B cell (primary cell): ENCODE measurements around the gene TEX54. TPM values are rescaled to one million over a fixed set of nuclear protein-coding genes. Genes with fewer than 3 reads are reported as not detected.

Source experiments
- ATAC-seq: fragments of 200-7000 bp; cut with Tn5 transposase; one replicate; pipeline ENCODE4 v1.10.0; 2021; ENCODE audit warnings: low read depth, mild to moderate bottlenecking, moderate number of reproducible peaks, moderate library complexity
- CTCF ChIA-PET: fragments of 350-600 bp; sonication (Branson Sonifier 250); formaldehyde crosslinking; loops from one replicate; lab custom pipeline; 2021; ENCODE audit warnings: antibody characterized with exemption, inconsistent platforms; lab: Charles Lee
- POLR2A ChIA-PET: fragments of 350-600 bp; sonication (Branson Sonifier 250); formaldehyde crosslinking; loops from one replicate; lab custom pipeline; 2021; ENCODE audit warnings: antibody characterized with exemption; lab: Charles Lee
- DNase-seq: peaks from one replicate; pipeline ENCODE4 v3.0.0; 2013
- H2AFZ ChIP-seq: 2 replicates; pipeline ENCODE4 v1.6.1; 2012; ENCODE audit warnings: mild to moderate bottlenecking, low read depth, low read length; ENCODE audit not compliant: insufficient read depth, poor library complexity, severe bottlenecking
- H3K27ac ChIP-seq, 2 donors: 1 replicate in 1 of 2; 2 replicates in 1 of 2; pipeline ENCODE4 v1.5.1; 2012 to 2013; ENCODE audit warnings: low read length in 2 of 2, mild to moderate bottlenecking in 2 of 2, moderate library complexity in 1 of 2
- H3K27me3 ChIP-seq, 4 experiments: fragments of 200-600 bp in 1 of 4; sonication (generic) in 1 of 4; replicated peaks in 1 of 4; 1 replicate in 2 of 4; 2 replicates in 2 of 4; pipeline versions ENCODE4 v1.6.1 to v1.7.0; 2013 to 2016; ENCODE audit warnings: low read length in 3 of 4, mild to moderate bottlenecking in 2 of 4, mixed read lengths in 1 of 4, moderate library complexity in 1 of 4; ENCODE audit not compliant: insufficient read depth in 4 of 4, control insufficient read depth in 3 of 4; ENCODE audit errors: control extremely low read depth in 1 of 4
- H3K36me3 ChIP-seq, 2 experiments: replicated peaks in 1 of 2; 1 replicate in 1 of 2; 2 replicates in 1 of 2; pipeline versions ENCODE4 v1.6.1 to v1.7.1; 2013; ENCODE audit warnings: low read length in 1 of 2; ENCODE audit not compliant: insufficient read depth in 2 of 2, control insufficient read depth in 1 of 2; ENCODE audit errors: control extremely low read depth in 1 of 2, extremely low read depth in 1 of 2
- H3K4me1 ChIP-seq, 2 donors: fragments of 200-600 bp in 1 of 2; sonication (generic) in 1 of 2; 1 replicate in 1 of 2; 2 replicates in 1 of 2; pipeline versions ENCODE4 v1.5.1 to v1.6.1; 2013 to 2017; ENCODE audit warnings: low read length in 2 of 2; ENCODE audit not compliant: control insufficient read depth in 2 of 2, insufficient read depth in 2 of 2
- H3K4me2 ChIP-seq: replicated peaks from 2 replicates; pipeline ENCODE3; 2012; ENCODE audit warnings: mild to moderate bottlenecking, low read depth, low read length; ENCODE audit not compliant: poor library complexity, severe bottlenecking
- H3K4me3 ChIP-seq, 5 experiments: fragments of 200-600 bp in 1 of 5; sonication (generic) in 1 of 5; 1 replicate in 3 of 5; 2 replicates in 2 of 5; pipeline versions ENCODE4 v1.5.1 to v1.7.0; 2011 to 2016; ENCODE audit warnings: low read length in 4 of 5, mild to moderate bottlenecking in 4 of 5, low read depth in 2 of 5, control low read depth in 1 of 5, moderate library complexity in 1 of 5; ENCODE audit not compliant: insufficient read depth in 1 of 5; ENCODE audit errors: control extremely low read depth in 1 of 5, extremely low read depth in 1 of 5
- H3K79me2 ChIP-seq: fragments of 200-600 bp; sonication (generic); one replicate; pipeline ENCODE4 v1.6.0; 2016; ENCODE audit warnings: low read length; ENCODE audit not compliant: control insufficient read depth, insufficient read depth
- H3K9ac ChIP-seq: fragments of 200-600 bp; sonication (generic); 2 replicates; pipeline ENCODE4 v1.6.1; 2017; ENCODE audit warnings: mild to moderate bottlenecking, low read length, moderate library complexity
- H3K9me3 ChIP-seq, 3 donors: one replicate each; pipeline versions ENCODE4 v1.6.1 to v1.7.1; 2013; ENCODE audit warnings: low read length in 2 of 3; ENCODE audit not compliant: control insufficient read depth in 2 of 3, insufficient read depth in 1 of 3; ENCODE audit errors: control extremely low read depth in 1 of 3
- H4K20me1 ChIP-seq: 2 replicates; pipeline ENCODE4 v1.6.0; 2012; ENCODE audit warnings: mild to moderate bottlenecking, low read length; ENCODE audit not compliant: insufficient read depth, control insufficient read depth, poor library complexity, severe bottlenecking
- H3K27ac Mint-ChIP-seq: one replicate; pipeline ENCODE4 v1.8.0; 2021; ENCODE audit warnings: mixed read lengths
- H3K27me3 Mint-ChIP-seq: one replicate; pipeline ENCODE4 v1.8.0; 2021; ENCODE audit warnings: mixed read lengths
- H3K4me1 Mint-ChIP-seq: one replicate; pipeline ENCODE4 v1.8.0; 2021; ENCODE audit warnings: mixed read lengths
- H3K4me3 Mint-ChIP-seq: one replicate; pipeline ENCODE4 v1.8.0; 2021; ENCODE audit warnings: mixed read lengths
- H3K9me3 Mint-ChIP-seq: one replicate; pipeline ENCODE4 v1.8.0; 2022; ENCODE audit warnings: mixed read lengths; ENCODE audit not compliant: insufficient read depth
- EZH2 ChIP-seq: IDR thresholded peaks from 2 replicates; pipeline ENCODE4 v1.6.1; 2012; ENCODE audit warnings: borderline replicate concordance, low read depth, mild to moderate bottlenecking, moderate library complexity, low read length; ENCODE audit not compliant: insufficient read depth, poor library complexity, severe bottlenecking
- WGBS: methylation state at CpG from one replicate; pipeline ENCODE4 v1.1.5; 2013; ENCODE audit warnings: missing lambda C conversion rate; ENCODE audit not compliant: insufficient coverage; 5-methylcytosine and 5-hydroxymethylcytosine counted together
- intact Hi-C: fragments of 100-400 bp; cut with micrococcal nuclease; formaldehyde crosslinking; loops from one replicate; pipeline ENCODE4 v1.10.0; 2022
- polyA plus RNA-seq: library from polyadenylated mRNA; depleted of rRNA; stranded (reverse); fragments of >200 nt; gene quantifications from 2 replicates; pipeline ENCODE4 v1.2.3, GENCODE V29; 2012
- total RNA-seq, 2 donors: library from RNA; stranded (reverse); fragments of 120-200 nt in 1 of 2; gene quantifications; 1 replicate in 1 of 2; 2 replicates in 1 of 2; pipeline versions ENCODE4 v1.2.3 to v1.2.4, GENCODE V29; 2013 to 2022
- TF ChIP-seq, protein P1 (sequence below): fragments of 200-600 bp; IDR thresholded peaks from one replicate; pipeline ENCODE4 v1.8.0; 2022; ENCODE audit warnings: antibody characterized with exemption, mild to moderate bottlenecking

TEX54 gene
- total and polyA plus RNA-seq, 2 donors (not counting 1 experiment from before 2014, with no cell fraction given), result 1.1 TPM; not detected in 1

DNA sequence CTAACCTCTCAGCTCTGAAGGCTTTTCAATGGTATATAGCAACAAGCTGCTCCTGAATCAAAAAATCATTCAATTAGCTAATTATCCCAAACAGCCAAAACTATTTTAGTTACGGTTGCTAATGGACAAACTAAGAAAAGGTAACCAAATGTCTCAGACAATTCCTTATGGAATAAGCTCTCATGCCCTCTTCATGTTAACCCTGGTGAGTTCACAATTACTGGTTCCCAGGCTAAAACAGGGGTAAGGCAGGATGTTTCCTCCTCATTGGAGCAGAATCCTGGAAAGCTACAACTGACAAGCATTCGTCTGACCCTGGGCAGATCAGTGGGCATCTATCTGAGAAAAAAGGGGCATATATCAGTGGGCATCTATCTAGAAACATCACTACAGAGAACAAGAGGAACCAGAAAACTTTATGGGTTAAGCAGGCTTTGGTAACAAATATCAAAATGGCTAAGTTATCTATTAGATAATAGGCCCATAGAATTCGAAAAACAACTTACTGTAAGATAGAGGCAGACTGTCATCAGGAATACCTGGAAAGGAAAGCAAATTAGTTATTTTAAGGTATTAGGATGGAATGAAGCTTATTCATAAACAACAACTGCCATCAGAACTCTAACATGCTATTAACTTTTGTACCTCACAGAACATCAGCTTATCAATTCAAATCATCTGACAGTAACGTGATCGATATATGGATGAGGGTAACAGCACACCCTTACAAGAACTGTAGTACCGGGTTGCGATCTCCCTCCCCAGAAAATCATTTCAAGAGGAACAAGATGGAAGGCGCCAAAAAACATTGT lies 21.6 kb upstream of the TEX54 start:
- H3K4me2 ChIP-seq, result peak overlapping the region; percentile 95
- H3K9me3 ChIP-seq, result no peaks in the 10 kb centered on the region
- H3K4me3 Mint-ChIP-seq, result peak overlapping the region; percentile 99
- H3K27me3 Mint-ChIP-seq, result no peaks in the 10 kb centered on the region
- ChIA-PET POLR2A (interaction anchor here (0.6 to 5.2 kb wide), 10 partner anchors 9 to 263 kb away, joined by 3 to 159 read pairs (median 8); partner anchors contain the start of genes HNRNPUL2, TMEM179B, TUT1 and WDR74), CTCF (interaction anchor here (0.9 to 2.2 kb wide), 8 partner anchors 10 to 429 kb away, joined by 3 to 11 read pairs (median 6); no protein-coding TSS in a partner anchor)
- peak overlapping the region; percentile 98 for H3K27ac Mint-ChIP-seq
- peaks cover 39 to 58% of the 10 kb centered on the region in 2 donors for H3K4me1 ChIP-seq
- H3K4me3 ChIP-seq, result peak overlapping the region; percentile 68 to 100 (median 99)
- peaks cover 26% of the 10 kb centered on the region for H4K20me1 ChIP-seq
- peaks cover 50% of the 10 kb centered on the region for H3K79me2 ChIP-seq
- H3K36me3 ChIP-seq, result peaks cover 17 to 39% of the 10 kb centered on the region in 2 experiments
- H3K9ac ChIP-seq, result peak overlapping the region; percentile 97
- peaks cover 61% of the 10 kb centered on the region for H3K4me1 Mint-ChIP-seq
- peak overlapping the region; percentile 44 to 84 for H3K27ac ChIP-seq
- ATAC-seq, result no peak
- intact Hi-C loops, result no loop called here
- 12% methylated on average over 5 of the region's 8 CpGs for WGBS
- H3K9me3 Mint-ChIP-seq, result no peaks in the 10 kb centered on the region
- peak; percentile 14 for DNase-seq
- TF ChIP-seq, protein P1, sequence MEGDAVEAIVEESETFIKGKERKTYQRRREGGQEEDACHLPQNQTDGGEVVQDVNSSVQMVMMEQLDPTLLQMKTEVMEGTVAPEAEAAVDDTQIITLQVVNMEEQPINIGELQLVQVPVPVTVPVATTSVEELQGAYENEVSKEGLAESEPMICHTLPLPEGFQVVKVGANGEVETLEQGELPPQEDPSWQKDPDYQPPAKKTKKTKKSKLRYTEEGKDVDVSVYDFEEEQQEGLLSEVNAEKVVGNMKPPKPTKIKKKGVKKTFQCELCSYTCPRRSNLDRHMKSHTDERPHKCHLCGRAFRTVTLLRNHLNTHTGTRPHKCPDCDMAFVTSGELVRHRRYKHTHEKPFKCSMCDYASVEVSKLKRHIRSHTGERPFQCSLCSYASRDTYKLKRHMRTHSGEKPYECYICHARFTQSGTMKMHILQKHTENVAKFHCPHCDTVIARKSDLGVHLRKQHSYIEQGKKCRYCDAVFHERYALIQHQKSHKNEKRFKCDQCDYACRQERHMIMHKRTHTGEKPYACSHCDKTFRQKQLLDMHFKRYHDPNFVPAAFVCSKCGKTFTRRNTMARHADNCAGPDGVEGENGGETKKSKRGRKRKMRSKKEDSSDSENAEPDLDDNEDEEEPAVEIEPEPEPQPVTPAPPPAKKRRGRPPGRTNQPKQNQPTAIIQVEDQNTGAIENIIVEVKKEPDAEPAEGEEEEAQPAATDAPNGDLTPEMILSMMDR, result no peak
- no peak for TF ChIP-seq EZH2
- H3K27me3 ChIP-seq, result no peaks in the 10 kb centered on the region
- no peak overlapping the region for H2AFZ ChIP-seq
